AG04449 (cell line): Measurements from ENCODE around the gene UNC5B.

Experiments
- CTCF ChIA-PET: fragments of 350-600 bp; formaldehyde crosslinking; extraction: SDS; loops from one replicate; lab custom pipeline; 2021; ENCODE audit warnings: antibody characterized with exemption; lab: Yijun Ruan, JAX
- POLR2A ChIA-PET: fragments of 400-600, 350-600 bp; formaldehyde crosslinking; extraction: SDS; loops from one replicate; lab custom pipeline; 2020; ENCODE audit warnings: antibody characterized with exemption, inconsistent platforms; lab: Yijun Ruan, JAX
- DNase-seq: peaks from one replicate; pipeline ENCODE4 v3.0.0-alpha.2; 2010; ENCODE audit warnings: low read depth, low spot score
- H3K4me3 ChIP-seq: 2 replicates; pipeline ENCODE4 v1.5.1; 2011; ENCODE audit warnings: low read depth, mild to moderate bottlenecking, control low read depth, low read length
- TF ChIP-seq, protein P1 (sequence below): IDR thresholded peaks from one replicate; pipeline ENCODE4 v1.5.1; 2011; ENCODE audit warnings: mild to moderate bottlenecking, moderate library complexity, low read length, control low read depth, inconsistent platforms; ENCODE audit not compliant: insufficient read depth; ENCODE audit errors: missing control alignments

UNC5B gene

DNA sequence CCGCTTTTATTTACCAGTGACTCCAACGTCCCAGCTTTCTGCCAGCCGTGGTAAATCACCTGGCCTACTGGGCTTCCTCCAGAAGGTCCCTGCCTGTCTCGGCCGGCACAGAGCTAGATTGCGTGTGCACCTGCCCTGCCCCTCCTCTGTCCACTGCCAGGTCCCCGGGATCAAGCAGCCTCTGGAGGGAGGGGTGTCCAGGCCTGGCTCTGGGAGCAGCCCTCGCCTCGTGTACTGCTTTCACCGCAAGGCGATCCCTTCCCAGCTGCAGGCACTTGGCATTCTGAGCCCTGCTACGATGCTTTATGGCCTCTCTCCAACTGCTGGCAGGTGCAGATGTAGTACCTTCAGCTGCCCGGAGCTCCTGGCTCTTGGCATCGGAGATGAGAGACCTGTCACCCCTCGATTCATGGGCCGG, 114.1 kb downstream of the UNC5B start:
- ChIA-PET CTCF (interaction anchor here (1.4 kb wide), 1 partner anchor 8 kb away, joined by 4 read pairs; the partner anchor contains the start of gene SLC29A3), POLR2A (no interaction called here)
- DNase-seq, result no peak
- H3K4me3 ChIP-seq, result no peak overlapping the region
- TF ChIP-seq, protein P1, sequence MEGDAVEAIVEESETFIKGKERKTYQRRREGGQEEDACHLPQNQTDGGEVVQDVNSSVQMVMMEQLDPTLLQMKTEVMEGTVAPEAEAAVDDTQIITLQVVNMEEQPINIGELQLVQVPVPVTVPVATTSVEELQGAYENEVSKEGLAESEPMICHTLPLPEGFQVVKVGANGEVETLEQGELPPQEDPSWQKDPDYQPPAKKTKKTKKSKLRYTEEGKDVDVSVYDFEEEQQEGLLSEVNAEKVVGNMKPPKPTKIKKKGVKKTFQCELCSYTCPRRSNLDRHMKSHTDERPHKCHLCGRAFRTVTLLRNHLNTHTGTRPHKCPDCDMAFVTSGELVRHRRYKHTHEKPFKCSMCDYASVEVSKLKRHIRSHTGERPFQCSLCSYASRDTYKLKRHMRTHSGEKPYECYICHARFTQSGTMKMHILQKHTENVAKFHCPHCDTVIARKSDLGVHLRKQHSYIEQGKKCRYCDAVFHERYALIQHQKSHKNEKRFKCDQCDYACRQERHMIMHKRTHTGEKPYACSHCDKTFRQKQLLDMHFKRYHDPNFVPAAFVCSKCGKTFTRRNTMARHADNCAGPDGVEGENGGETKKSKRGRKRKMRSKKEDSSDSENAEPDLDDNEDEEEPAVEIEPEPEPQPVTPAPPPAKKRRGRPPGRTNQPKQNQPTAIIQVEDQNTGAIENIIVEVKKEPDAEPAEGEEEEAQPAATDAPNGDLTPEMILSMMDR, result no peak

DNA sequence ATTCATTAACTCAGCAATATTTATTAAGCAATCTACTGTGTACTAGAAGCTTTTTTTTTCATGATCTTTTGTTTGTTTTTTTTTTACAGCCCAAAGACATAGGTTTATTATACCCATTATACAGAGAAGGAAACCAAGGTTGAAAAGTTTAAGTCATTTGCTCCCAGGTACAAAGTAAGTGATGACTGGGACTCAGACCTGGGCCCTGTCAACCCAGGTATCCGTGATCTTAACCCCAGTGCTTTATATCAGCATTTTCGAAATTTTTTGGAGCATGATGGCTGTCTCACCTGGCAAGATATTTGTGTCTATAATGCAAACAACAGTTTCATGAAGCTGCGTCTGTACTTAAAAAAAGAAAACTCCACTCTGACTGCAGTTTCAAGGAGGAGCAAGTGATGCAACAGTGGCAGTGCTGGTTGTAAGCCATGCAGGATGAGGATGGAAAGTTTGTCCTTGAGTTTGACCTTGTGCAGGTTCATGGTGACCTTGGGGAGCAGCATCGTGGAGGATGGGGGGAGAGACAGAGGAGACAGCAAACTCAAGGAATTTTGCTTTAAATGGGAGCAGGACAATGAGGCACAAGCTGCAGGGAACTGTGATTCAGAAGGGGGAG, 118.5 kb downstream of the UNC5B start:
- DNase-seq, result no peak
- CTCF ChIA-PET, result interaction anchor here (1.6 to 5.2 kb wide), 2 partner anchors 11 to 27 kb away, joined by 5 to 34 read pairs; partner anchors contain the start of gene SLC29A3
- POLR2A ChIA-PET, result no interaction called here
- no peak overlapping the region for H3K4me3 ChIP-seq
- TF ChIP-seq, protein P1, result no peak

DNA sequence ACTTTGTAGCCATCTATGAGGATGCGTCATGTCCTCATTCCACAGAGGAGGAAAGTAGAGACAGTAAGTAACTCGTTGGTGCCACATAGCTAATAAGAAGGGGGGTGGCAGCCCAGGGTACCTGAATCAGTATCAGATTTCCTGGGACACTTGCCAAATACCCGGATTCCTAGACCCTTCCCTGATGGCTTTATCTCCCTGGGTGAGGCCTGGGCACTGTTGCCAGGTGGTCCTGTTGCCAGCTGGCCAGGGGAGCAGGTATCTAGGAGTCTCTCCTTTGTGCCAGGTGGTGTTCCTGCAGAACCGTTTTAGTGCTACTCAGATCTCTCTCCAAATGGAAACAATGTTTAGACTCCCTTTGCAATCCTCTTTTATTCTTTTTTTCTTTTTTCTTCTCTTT, 119.4 kb downstream of the UNC5B start:
- CTCF ChIA-PET, result interaction anchor here (0.7 to 5.2 kb wide), 4 partner anchors 12 to 28 kb away, joined by 3 to 34 read pairs (median 4); partner anchors contain the start of gene SLC29A3
- no peak for DNase-seq
- H3K4me3 ChIP-seq, result no peak overlapping the region
- TF ChIP-seq, protein P1, result no peak
- POLR2A ChIA-PET, result no interaction called here

DNA sequence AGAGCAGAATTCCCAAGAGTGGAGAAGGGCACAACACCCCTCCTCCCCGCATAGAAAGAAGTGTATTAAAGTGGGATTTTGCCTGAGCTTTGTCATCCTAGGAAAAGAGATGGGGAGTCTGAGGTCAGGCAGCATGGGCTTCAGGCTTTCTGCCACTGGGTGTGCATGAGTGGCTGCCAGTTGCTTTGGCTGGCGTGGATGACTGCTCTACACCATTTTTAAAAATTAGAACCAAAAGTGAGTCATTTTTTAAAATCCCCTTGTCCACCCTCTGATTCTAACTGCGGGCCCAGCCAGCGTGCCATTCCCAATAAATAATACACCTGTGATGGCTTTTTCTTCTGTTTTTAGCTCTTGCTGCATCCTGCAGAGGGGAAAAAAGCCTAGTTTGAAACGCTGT, 120.1 kb downstream of the UNC5B start:
- H3K4me3 ChIP-seq, result no peak overlapping the region
- TF ChIP-seq, protein P1, result no peak
- ChIA-PET CTCF (interaction anchor here (1.6 to 5.2 kb wide), 3 partner anchors 12 to 28 kb away, joined by 4 to 34 read pairs (median 5); partner anchors contain the start of gene SLC29A3), POLR2A (no interaction called here)
- DNase-seq, result no peak

DNA sequence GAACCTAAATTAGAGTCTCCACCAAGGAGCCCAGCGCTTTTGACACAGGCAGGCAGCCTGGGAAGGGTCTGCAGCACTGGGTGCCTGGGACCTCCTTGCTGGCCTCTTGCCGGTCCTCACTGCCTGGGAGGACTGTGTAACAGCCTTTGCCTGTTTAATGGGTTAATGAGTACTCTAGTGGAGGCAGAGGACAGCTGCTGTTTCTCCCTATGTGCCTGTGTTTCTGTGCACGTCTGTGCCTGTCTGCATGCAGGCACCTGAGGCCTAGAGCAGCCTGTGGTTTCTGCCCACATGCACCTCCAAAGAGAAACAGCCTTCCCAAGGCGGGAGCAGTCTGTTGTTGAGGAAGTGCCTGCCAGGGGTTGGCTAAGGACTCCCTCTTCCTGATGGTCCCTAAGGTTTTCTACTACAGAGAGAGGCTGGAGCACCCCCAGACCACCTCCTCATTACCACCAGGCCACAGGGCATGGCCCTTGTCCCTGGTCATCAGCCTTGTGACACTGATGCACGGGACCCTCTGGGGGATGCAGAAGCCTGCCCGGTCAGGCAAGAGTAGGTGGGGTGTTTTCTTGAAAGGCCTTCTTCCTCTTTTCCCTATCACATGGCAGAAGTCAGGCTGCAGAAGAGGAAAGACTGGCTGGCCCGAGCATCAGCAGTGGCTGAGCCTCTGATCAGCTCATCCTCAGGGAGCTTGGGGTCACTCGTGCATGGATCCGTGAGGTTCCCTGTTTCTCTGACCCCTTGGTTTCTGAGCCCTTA, 120.9 kb downstream of the UNC5B start:
- POLR2A ChIA-PET, result no interaction called here
- CTCF ChIA-PET, result interaction anchor here (1.8 to 5.2 kb wide), 2 partner anchors 12 to 13 kb away, joined by 4 to 34 read pairs; partner anchors contain the start of gene SLC29A3
- DNase-seq, result no peak
- H3K4me3 ChIP-seq, result no peak overlapping the region
- TF ChIP-seq, protein P1, result no peak

DNA sequence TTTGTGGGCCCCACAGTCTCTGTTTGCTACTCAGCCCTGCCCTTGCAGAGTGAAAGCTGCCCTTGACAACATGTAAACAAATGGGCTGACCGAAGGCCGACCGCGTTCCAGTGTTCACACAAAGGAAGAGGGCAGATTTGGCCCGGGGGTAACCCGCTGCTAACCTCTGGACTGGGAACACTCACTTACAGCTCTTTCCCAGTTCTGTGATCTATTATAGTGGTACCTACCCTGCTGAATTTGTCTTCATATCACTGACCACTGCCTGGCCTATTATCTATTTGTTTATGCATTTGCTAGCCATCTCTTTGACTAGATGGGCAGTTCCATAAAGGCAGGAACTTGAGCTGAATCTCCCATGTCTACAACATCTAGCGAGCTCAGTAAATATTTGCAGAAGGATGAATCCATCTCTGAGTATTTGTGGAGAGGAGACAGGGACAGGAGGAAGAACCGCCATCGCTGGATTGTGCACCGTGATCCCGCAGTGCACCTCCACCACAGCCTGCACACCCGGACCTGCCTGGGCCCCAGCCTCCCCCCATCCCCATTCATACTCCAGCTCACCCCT, 121.9 kb downstream of the UNC5B start:
- ChIA-PET POLR2A (no interaction called here), CTCF (interaction anchor here (1.2 kb wide), 1 partner anchor 9 kb away, joined by 3 read pairs; no protein-coding TSS in a partner anchor)
- TF ChIP-seq, protein P1, result no peak
- no peak for DNase-seq
- H3K4me3 ChIP-seq, result no peak overlapping the region
